Measurements from ENCODE around the gene PIK3R1. TPM values are rescaled to one million over a fixed set of nuclear protein-coding genes. Genes with fewer than 3 reads are reported as not detected.
A peak's percentile ranks its signal among the peaks of the same experiment; 100 is the strongest.

The PIK3R1 gene
- polyA plus RNA-seq (6.6 to 16.7 TPM (median 13.9 TPM) in 3 replicates), polyA minus RNA-seq (31.5 to 55.5 TPM (median 53.6 TPM) in 3 replicates)
- 40.8 TPM for polyA plus RNA-seq (2011; ENCODE audit: low read depth)
- 7.0 and 9.9 TPM in 2 replicates for polyA plus RNA-seq (2011; cell fraction: cytosol; rRNA removed)
- polyA plus RNA-seq (2011; cell fraction: nucleus; rRNA removed) = 16.0 and 17.5 TPM in 2 replicates
- 14.4 and 15.8 TPM in 2 replicates for polyA plus RNA-seq (2012; ENCODE audit: low replicate concordance)
- 15.3 TPM for polyA minus RNA-seq (2011; cell fraction: cytosol; rRNA and poly(A)+ RNA removed)
- polyA minus RNA-seq (2011; cell fraction: nucleus; rRNA and poly(A)+ RNA removed) = 22.4 and 50.5 TPM in 2 replicates

DNA sequence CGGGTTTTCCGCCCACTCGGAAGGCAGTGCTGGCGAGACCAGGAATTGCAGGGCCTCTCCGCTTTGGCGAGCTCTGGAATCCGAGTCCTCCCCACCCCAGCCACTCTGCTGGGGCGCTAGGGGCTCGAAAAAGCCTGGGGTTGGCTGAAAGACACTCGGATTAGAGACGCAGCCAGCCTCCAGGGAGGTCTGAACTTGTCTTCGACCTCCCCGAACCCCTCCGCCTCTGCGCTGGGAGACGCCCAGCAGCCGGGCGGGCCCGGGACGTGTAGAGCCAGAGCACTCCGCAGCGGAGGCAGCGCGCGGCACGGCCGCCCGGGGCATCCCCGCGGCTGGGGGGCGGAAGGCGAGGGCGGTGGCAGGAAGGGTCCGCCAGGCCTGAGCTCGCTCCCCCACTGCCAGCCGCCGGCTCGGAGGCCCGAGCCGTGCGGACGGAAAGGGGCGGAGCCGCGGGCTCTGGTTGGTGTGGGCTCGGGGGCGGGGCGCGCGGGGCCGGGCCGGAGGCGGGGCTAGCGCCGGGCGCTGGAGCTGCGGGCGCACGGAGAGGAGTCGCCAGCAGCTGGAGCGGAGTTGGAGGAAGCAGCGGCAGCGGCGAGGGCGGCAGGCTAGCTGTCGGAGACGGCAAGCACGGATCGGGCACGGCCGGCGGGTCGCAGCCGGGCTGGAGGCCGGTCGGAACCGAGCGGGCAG lies at the start of gene PIK3R1:
Gene PIK3R1 (plus strand): TSS at position 549 of the 690 bp plus-strand sequence. CDS start 10,920 bp downstream, outside the sequence.
- peak within 1 kb of the TSS; percentile 86 for H3K27ac ChIP-seq (ENCODE audit: control insufficient read depth, insufficient read depth, low read length)
- H3K36me3 ChIP-seq (ENCODE audit: control insufficient read depth in 2 of 2, extremely low read depth in 1 of 2, insufficient read depth in 2 of 2, low read length in 2 of 2) = peaks cover 0 to 1% of the 10 kb centered on the region in 2 experiments
- peak within 1 kb of the TSS; percentile 92 to 98 (median 96) for H3K4me3 ChIP-seq (ENCODE audit: control insufficient read depth in 2 of 3, extremely low read depth in 1 of 3, insufficient read depth in 2 of 3, low read depth in 1 of 3, low read length in 3 of 3)
- no peaks in the 10 kb centered on the region for H4K20me1 ChIP-seq (ENCODE audit: control insufficient read depth, extremely low read depth, insufficient read depth, low read length)
- H3K4me1 ChIP-seq (ENCODE audit: control insufficient read depth, extremely low read depth, insufficient read depth, low read length) = peaks cover 18% of the 10 kb centered on the region
- no peaks in the 10 kb centered on the region for H3K9me1 ChIP-seq (ENCODE audit: control insufficient read depth, extremely low read depth, insufficient read depth, low read length)
- dilution Hi-C loops (cut with MboI; ENCODE audit: extremely low pct_ligation_motif_present, low sequenced_read_pairs) = no loop called here
- no peaks in the 10 kb centered on the region for H3K27me3 ChIP-seq (ENCODE audit: control insufficient read depth, extremely low read depth, insufficient read depth, low read length)
- TF ChIP-seq EZH2 (IDR thresholded peaks at IDR 0.05; ENCODE audit: low read length) = no peak
- peak; percentile 18 to 54 (median 20) for TF ChIP-seq CTCF (optimal IDR thresholded peaks at IDR 0.05 in 1 of 3, IDR thresholded peaks at IDR 0.05 in 1 of 3, conservative IDR thresholded peaks at IDR 0.05 in 1 of 3; ENCODE audit: extremely low read depth in 1 of 3, insufficient read depth in 2 of 3, low read length in 3 of 3)
- peaks cover 2% of the 10 kb centered on the region for H3K9me3 ChIP-seq (ENCODE audit: control insufficient read depth, low read depth, low read length)
- H3K79me2 ChIP-seq (ENCODE audit: control insufficient read depth, insufficient read depth, low read length) = peaks cover 41% of the 10 kb centered on the region
- DNase-seq (ENCODE audit: low read depth, low spot score) = no peak
- peak within 1 kb of the TSS; percentile 85 for H2AFZ ChIP-seq (ENCODE audit: control insufficient read depth, low read length)
- no peak for FAIRE-seq
- peak within 1 kb of the TSS; percentile 89 for H3K9ac ChIP-seq (ENCODE audit: control insufficient read depth, extremely low read depth, insufficient read depth, low read length)
- H3K4me2 ChIP-seq (ENCODE audit: control insufficient read depth, extremely low read depth, insufficient read depth, low read depth, low read length) = peak within 1 kb of the TSS; percentile 90

GRCh38 chr5:68167195-68167651 lies 48.3 kb upstream of the PIK3R1 start:
- H3K4me1 ChIP-seq (ENCODE audit: control insufficient read depth, extremely low read depth, insufficient read depth, low read length) = no peaks in the 10 kb centered on the region
- H3K4me2 ChIP-seq (ENCODE audit: control insufficient read depth, extremely low read depth, insufficient read depth, low read depth, low read length) = no peak overlapping the region
- no peak overlapping the region for H2AFZ ChIP-seq (ENCODE audit: control insufficient read depth, low read length)
- no peaks in the 10 kb centered on the region for H3K9me1 ChIP-seq (ENCODE audit: control insufficient read depth, extremely low read depth, insufficient read depth, low read length)
- no peaks in the 10 kb centered on the region for H3K9me3 ChIP-seq (ENCODE audit: control insufficient read depth, low read depth, low read length)
- H4K20me1 ChIP-seq (ENCODE audit: control insufficient read depth, extremely low read depth, insufficient read depth, low read length) = no peaks in the 10 kb centered on the region
- H3K79me2 ChIP-seq (ENCODE audit: control insufficient read depth, insufficient read depth, low read length) = no peaks in the 10 kb centered on the region
- no peak overlapping the region for H3K4me3 ChIP-seq (ENCODE audit: control insufficient read depth in 2 of 3, extremely low read depth in 1 of 3, insufficient read depth in 2 of 3, low read depth in 1 of 3, low read length in 3 of 3)
- H3K27ac ChIP-seq (ENCODE audit: control insufficient read depth, insufficient read depth, low read length) = no peak overlapping the region
- DNase-seq (ENCODE audit: low read depth, low spot score) (no peak), FAIRE-seq (no peak)
- H3K9ac ChIP-seq (ENCODE audit: control insufficient read depth, extremely low read depth, insufficient read depth, low read length) = no peak overlapping the region
- H3K36me3 ChIP-seq (ENCODE audit: control insufficient read depth in 2 of 2, extremely low read depth in 1 of 2, insufficient read depth in 2 of 2, low read length in 2 of 2) = no peaks in the 10 kb centered on the region
- TF ChIP-seq CTCF (optimal IDR thresholded peaks at IDR 0.05 in 1 of 3, IDR thresholded peaks at IDR 0.05 in 1 of 3, conservative IDR thresholded peaks at IDR 0.05 in 1 of 3; ENCODE audit: extremely low read depth in 1 of 3, insufficient read depth in 2 of 3, low read length in 3 of 3) = no peak
- no peak for TF ChIP-seq EZH2 (IDR thresholded peaks at IDR 0.05; ENCODE audit: low read length)
- dilution Hi-C loops (cut with MboI; ENCODE audit: extremely low pct_ligation_motif_present, low sequenced_read_pairs) = no loop called here
- H3K27me3 ChIP-seq (ENCODE audit: control insufficient read depth, extremely low read depth, insufficient read depth, low read length) = no peaks in the 10 kb centered on the region

Data from keratinocyte (primary cell).